ENCODE data around the gene RASA4.
"Not testable (repeated sequence)": the region's sequence is repeated elsewhere in the genome, so short reads cannot be mapped to it uniquely, and the experiment has no call there.

The RASA4 gene

DNA sequence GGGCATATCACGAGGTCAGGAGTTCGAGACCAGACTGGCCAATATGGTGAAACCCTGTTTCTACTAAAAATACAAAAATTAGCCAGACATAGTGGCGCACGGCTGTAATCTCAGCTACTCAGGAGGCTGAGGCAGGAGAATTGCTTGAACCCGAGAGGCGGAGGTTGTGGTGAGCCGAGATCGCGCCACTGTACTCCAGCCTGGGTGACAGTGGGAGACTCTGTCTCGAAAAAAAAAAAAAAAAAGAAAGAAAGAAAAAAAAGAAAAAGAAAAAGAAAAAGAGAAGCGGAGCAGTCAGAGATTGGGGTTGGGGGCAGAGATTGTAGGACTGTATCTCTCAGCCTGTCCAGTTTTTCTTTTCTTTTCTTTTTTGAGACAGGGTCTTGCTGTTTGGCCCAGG lies 73.8 kb downstream of the RASA4 start:
- DNase-seq, result not testable (repeated sequence)

DNA sequence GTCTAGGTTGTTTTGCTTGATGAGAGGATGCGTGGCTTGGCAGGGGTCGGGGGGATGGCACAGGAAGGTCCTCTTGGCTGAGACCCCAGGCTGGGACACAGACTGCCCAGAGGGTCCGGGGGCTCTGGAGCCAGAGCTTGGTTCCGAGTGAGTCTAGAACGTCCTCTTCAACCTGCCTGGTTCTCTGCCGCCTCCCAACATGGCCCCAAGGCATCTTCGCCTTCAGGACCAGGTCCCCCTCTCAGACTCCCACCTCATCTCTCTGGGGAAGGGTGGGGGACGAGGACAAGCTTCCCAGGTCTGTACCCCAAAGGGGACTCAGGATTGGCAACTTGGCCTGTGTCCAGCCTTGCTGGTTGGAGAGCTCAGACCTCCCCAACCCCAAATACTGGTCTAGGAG lies 74.5 kb downstream of the RASA4 start:
- not testable (repeated sequence) for DNase-seq

DNA sequence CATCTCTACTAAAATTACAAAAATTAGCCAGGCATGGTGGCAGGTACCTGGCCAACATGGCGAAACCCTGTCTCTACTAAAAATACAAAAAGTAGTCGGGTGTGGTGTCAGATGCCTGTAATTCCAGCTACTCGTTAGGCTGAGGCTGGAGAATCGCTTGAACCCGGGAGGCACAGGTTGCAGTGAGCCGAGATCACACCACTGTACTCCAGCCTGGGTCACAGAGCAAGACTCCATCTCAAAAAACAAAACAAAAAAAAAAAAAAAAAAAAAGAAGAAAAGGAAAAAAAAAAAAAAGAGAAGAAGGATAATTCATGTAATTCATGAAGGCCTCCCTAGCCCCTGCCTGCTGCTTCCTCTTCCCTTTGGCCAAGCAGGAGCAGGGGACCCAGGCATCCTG lies 76.0 kb downstream of the RASA4 start:
- DNase-seq, result not testable (repeated sequence)

DNA sequence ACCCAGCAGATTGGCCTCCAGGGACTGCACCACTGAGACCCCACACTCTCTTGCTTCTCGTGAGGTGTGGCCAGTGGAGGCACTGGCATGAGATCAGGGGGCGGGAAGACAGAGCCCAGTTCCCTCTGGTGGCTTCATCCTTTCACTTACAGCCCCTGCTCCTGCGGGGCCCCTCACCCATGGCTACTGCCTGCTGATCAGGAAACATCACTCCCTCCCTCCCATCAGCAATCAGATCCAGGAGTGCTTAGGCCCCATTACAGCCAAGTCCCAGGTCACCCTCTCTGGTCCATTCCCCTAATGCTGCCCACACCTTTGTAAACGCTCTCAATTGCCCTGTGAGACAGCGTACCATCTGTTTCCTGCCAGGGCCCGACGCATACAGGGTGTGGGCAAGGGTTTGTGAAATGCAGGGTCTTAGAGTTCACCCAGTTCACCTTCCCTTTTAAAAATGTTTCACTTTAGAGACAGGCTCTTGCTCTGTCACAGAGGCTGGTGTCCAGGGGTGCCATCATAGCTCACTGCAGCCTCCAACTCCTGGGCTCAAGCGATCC lies 81.4 kb downstream of the RASA4 start:
- not testable (repeated sequence) for DNase-seq

DNA sequence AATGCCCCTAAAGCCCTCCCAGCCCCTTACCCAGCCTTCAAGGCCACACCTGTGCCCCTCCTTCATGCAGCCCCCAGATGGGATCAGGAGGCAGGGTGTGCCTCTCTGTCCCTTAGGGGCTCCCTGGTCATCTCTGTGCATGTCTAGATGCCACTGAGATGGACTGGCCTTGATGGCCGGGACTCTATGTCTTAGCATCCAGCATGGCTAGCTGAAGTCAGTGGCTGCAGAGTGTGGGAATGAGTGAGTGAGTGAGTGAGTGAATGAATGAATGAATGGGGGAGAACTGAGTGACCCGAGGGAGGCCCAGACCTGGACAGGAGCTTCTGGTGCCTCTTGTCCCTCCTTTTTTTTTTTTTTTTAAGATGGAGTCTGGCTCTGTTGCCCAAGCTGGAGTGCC lies 84.4 kb downstream of the RASA4 start:
- not testable (repeated sequence) for DNase-seq

DNA sequence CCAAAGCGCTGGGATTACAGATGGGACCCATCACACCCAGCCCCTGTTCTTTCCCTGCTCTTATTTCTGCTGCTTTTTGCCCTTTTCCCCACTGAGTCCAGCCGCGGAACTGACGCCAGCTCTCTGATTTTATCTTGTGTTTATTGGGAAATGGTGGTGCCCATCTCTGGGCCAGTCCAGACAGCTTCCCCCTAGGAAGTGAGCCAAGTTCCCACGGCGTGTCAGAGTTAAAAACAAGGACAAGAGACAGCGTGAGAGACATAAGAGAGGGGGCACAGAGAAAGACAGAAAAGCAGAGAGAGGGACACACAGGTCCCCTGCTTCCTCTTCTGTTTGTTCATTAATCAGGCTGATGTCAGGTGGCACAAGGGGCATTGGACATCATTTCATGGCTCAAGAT lies 85.0 kb downstream of the RASA4 start:
- DNase-seq, result not testable (repeated sequence)

DNA sequence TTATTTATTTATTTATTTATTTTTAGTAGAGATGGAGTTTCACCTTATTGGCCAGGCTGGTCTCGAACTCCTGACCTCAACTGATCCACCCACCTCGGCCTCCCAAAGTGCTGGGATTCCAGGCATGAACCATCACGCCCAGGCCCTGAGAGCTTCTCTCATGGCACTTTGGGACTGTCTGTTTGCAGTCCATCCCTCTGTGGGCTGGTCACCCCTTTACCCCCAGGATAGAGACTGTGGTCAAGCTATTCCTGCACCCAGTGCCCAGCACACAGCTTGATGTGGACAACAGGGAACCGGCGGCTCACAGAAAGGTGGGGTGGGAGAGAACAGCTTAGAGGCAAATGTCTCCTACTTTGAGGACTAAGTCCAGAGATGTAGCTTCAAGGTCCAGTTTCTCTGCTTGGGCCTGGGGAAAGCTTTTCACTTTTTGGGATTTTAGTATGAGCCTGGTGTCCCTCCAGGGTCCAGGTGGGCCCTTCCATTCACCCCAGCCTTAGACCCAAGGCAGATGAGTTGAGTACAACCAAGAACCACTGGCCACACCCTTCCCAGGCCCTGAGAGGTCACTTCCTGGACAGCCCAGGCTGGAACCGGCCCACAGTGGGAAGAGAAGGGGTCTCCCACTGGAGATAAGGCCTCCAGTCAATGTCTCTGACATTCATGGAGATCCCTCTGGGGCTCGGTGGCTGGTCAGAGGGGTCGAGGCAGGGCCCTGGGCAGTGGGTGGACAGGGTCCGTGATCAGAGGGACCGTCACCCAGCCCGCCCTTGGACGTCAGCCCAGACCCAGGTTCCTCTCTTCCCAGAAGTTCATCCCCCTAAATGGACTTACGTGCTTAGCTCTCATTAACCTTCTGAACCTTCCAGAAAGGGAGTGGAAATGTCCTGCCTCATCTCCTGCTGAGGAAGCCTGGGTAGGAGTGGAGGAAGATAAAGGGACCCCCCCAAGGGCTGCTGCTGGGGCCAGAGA lies 88.4 kb downstream of the RASA4 start:
- DNase-seq, result not testable (repeated sequence)

DNA sequence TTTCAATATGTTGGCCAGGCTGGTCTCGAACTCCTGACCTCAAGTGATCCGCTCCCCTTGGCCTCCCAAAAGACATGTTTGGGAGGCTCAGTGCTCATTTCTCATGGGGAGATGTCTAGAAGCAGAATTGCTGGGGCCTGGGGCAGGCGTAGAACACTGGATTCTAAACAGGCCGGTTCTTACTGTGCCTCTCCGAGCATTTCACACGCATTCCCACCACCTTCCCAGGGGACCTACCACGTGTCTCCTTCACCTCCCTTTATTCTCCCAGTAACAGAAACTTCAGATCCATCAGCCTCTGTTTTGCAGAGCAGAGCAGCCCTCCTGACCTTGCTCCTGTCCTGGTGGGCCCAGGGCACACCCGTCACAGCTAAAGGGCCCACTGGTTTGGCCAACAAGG lies 89.4 kb downstream of the RASA4 start:
- not testable (repeated sequence) for DNase-seq

DNA sequence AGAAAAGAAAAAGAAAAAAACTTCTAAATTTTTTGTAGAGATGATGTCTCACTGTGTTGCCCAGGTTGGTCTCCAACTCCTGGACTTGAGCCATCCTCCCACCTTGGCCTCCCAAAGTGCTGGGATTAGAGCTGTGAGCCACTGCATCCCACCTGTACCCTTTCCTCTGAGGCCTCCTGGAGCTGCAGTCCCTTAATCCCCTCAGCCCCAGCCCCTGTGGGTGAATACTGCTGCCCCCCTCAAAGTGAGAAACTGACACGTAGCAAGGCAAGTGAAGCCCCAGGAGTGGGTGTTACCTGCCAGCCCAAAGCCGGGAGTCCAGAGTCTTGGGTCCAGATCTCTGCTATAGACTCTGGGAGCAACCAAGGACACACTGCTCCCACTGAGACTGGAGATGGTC lies 91.8 kb downstream of the RASA4 start:
- not testable (repeated sequence) for DNase-seq

Data from activated CD4-positive, alpha-beta T cell treated with anti-CD3 and anti-CD28 coated beads for 4 hours (primary cell).